ENCODE measurements around the gene PCDHGC4.

Gene PCDHGC4

GRCh38 chr5:141521244-141521781, 36.5 kb downstream of the PCDHGC4 start:
- no peak for TF ChIP-seq CTCF (IDR thresholded peaks at IDR 0.05; ENCODE audit: borderline replicate concordance, control extremely low read depth, extremely low read depth, insufficient read depth, missing control alignments)
- in situ Hi-C loops (cut with MboI; ENCODE audit: low sequenced_read_pairs, unreplicated experiment), result no loop called here
- DNase-seq (ENCODE audit: low spot score), result no peak

- TF ChIP-seq CTCF (IDR thresholded peaks at IDR 0.05; ENCODE audit: borderline replicate concordance, control extremely low read depth, extremely low read depth, insufficient read depth, missing control alignments), result no peak
- DNase-seq (ENCODE audit: low spot score), result no peak
- in situ Hi-C loops (cut with MboI; ENCODE audit: low sequenced_read_pairs, unreplicated experiment), result no loop called here
Measured at GRCh38 chr5:141522301-141522700, 37.5 kb downstream of the PCDHGC4 start.

- in situ Hi-C loops (cut with MboI; ENCODE audit: low sequenced_read_pairs, unreplicated experiment), result no loop called here
- TF ChIP-seq CTCF (IDR thresholded peaks at IDR 0.05; ENCODE audit: borderline replicate concordance, control extremely low read depth, extremely low read depth, insufficient read depth, missing control alignments), result no peak
Measured at GRCh38 chr5:141523991-141524390, 39.2 kb downstream of the PCDHGC4 start.

GRCh38 chr5:141524604-141525597, 40.1 kb downstream of the PCDHGC4 start:
- in situ Hi-C loops (cut with MboI; ENCODE audit: low sequenced_read_pairs, unreplicated experiment), result no loop called here
- TF ChIP-seq CTCF (IDR thresholded peaks at IDR 0.05; ENCODE audit: borderline replicate concordance, control extremely low read depth, extremely low read depth, insufficient read depth, missing control alignments), result peak; percentile 99
- DNase-seq (ENCODE audit: low spot score), result peak; percentile 75

More at GRCh38 chr5:141523991-141524390, 39.2 kb downstream of the PCDHGC4 start:
- no peak for DNase-seq (ENCODE audit: low spot score)

GRCh38 chr5:141525653-141526052, 40.8 kb downstream of the PCDHGC4 start:
- DNase-seq (ENCODE audit: low spot score), result no peak
- TF ChIP-seq CTCF (IDR thresholded peaks at IDR 0.05; ENCODE audit: borderline replicate concordance, control extremely low read depth, extremely low read depth, insufficient read depth, missing control alignments), result no peak
- in situ Hi-C loops (cut with MboI; ENCODE audit: low sequenced_read_pairs, unreplicated experiment), result no loop called here

- in situ Hi-C loops (cut with MboI; ENCODE audit: low sequenced_read_pairs, unreplicated experiment), result no loop called here
- DNase-seq (ENCODE audit: low spot score), result no peak
- no peak for TF ChIP-seq CTCF (IDR thresholded peaks at IDR 0.05; ENCODE audit: borderline replicate concordance, control extremely low read depth, extremely low read depth, insufficient read depth, missing control alignments)
Measured at GRCh38 chr5:141527426-141527825, 42.6 kb downstream of the PCDHGC4 start.

All from GM13976 (cell line).